Measurements from ENCODE around the gene CYP39A1.

The CYP39A1 gene

DNA sequence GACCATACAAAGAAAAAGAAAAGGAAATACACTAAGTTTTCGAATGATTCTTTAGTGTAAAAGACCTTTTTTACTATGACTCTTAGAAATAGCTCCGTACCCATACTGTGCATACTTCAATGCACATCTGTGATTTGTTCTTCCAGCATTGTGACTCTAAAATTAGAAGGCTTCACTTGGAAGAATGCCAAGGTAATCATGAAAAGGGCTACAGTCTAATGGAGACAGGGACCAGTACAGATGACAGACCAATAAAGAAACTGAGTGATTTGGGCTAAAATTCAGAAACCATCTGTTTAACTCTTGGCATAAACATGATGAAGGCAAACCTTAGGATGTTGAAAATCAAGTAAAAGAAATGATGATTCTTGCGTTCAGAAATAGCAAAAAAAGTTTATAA is 46.3 kb downstream of the CYP39A1 start:
- no peaks in the 10 kb centered on the region for H3K9me3 ChIP-seq (ENCODE audit: control insufficient read depth, insufficient read depth, low read length)
- H3F3A ChIP-seq (ENCODE audit: control insufficient read depth, insufficient read depth), result no peaks in the 10 kb centered on the region
- H4K20me1 ChIP-seq (ENCODE audit: control insufficient read depth, insufficient read depth, low read depth, low read length), result no peaks in the 10 kb centered on the region
- TF ChIP-seq, protein P1, sequence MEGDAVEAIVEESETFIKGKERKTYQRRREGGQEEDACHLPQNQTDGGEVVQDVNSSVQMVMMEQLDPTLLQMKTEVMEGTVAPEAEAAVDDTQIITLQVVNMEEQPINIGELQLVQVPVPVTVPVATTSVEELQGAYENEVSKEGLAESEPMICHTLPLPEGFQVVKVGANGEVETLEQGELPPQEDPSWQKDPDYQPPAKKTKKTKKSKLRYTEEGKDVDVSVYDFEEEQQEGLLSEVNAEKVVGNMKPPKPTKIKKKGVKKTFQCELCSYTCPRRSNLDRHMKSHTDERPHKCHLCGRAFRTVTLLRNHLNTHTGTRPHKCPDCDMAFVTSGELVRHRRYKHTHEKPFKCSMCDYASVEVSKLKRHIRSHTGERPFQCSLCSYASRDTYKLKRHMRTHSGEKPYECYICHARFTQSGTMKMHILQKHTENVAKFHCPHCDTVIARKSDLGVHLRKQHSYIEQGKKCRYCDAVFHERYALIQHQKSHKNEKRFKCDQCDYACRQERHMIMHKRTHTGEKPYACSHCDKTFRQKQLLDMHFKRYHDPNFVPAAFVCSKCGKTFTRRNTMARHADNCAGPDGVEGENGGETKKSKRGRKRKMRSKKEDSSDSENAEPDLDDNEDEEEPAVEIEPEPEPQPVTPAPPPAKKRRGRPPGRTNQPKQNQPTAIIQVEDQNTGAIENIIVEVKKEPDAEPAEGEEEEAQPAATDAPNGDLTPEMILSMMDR (IDR thresholded peaks at IDR 0.05; ENCODE audit: low read depth, low read length, poor library complexity, severe bottlenecking), result no peak
- no peak for TF ChIP-seq EZH2phosphoT487 (IDR thresholded peaks at IDR 0.05; ENCODE audit: borderline replicate concordance, low read length)
- no peaks in the 10 kb centered on the region for H3K79me2 ChIP-seq (ENCODE audit: control insufficient read depth, low read length)
- H3K36me3 ChIP-seq (ENCODE audit: control insufficient read depth, low read length), result peaks cover 5% of the 10 kb centered on the region; the same call in 1 of the 2 replicates
- no peaks in the 10 kb centered on the region for H3K4me1 ChIP-seq (ENCODE audit: control insufficient read depth, low read length)
- H3K9me2 ChIP-seq (replicated peaks; ENCODE audit: control insufficient read depth, low read length), result no peaks in the 10 kb centered on the region
- H3K27ac ChIP-seq (ENCODE audit: low read depth, low read length), result no peak overlapping the region
- H3K4me2 ChIP-seq (ENCODE audit: low read length), result no peak overlapping the region
- H3K4me3 ChIP-seq (ENCODE audit: low read length), result no peak overlapping the region
- H3K27me3 ChIP-seq (ENCODE audit: control insufficient read depth, low read length), result no peaks in the 10 kb centered on the region

DNA sequence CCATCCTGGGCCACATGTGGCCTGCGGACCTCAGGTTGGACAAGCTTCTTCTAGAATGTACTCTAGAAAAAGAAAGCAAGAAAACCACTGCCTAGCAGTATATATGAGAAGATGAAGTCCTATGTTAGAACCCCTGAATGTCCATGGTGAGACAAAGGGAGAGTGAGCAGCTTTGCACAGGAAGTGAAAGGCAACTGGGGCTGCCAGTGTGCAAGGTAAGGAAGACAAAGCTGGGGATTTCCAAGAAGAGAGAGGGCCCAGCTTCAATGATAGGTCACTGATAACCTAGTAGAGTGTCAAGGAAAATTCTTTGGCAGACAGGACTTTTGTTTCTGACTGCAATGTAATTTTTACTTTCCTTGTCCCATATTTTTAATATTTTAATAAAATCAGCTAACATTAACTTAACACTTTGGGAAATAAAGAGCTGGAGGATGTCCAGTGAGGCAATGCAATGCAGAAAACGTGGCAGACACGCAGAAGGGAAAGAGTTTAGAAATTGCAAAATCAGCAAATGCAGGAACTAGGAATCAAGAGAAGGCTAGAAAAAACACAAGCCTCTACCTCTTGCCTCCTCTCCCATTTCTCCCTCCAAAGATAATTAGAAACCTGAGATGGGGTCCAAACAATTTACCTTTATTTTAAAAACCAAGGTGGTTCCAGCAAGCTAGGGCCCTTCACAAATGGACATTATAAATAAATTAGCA is 47.4 kb downstream of the CYP39A1 start:
- Histone ChIP-seq H3K27me3 (ENCODE audit: control insufficient read depth, low read length) (no peaks in the 10 kb centered on the region), H3K4me2 (ENCODE audit: low read length) (no peak overlapping the region), H3K27ac (ENCODE audit: low read depth, low read length) (no peak overlapping the region), H3K4me3 (ENCODE audit: low read length) (no peak overlapping the region), H3K36me3 (ENCODE audit: control insufficient read depth, low read length) (peaks cover 5% of the 10 kb centered on the region; the same call in 1 of the 2 replicates), H3K79me2 (ENCODE audit: control insufficient read depth, low read length) (no peaks in the 10 kb centered on the region), H3K9me2 (replicated peaks; ENCODE audit: control insufficient read depth, low read length) (no peaks in the 10 kb centered on the region), H3K9me3 (ENCODE audit: control insufficient read depth, insufficient read depth, low read length) (no peaks in the 10 kb centered on the region), H3K4me1 (ENCODE audit: control insufficient read depth, low read length) (no peaks in the 10 kb centered on the region), H3F3A (ENCODE audit: control insufficient read depth, insufficient read depth) (no peaks in the 10 kb centered on the region), H4K20me1 (ENCODE audit: control insufficient read depth, insufficient read depth, low read depth, low read length) (no peaks in the 10 kb centered on the region)
- no peak for TF ChIP-seq EZH2phosphoT487 (IDR thresholded peaks at IDR 0.05; ENCODE audit: borderline replicate concordance, low read length)

DNA sequence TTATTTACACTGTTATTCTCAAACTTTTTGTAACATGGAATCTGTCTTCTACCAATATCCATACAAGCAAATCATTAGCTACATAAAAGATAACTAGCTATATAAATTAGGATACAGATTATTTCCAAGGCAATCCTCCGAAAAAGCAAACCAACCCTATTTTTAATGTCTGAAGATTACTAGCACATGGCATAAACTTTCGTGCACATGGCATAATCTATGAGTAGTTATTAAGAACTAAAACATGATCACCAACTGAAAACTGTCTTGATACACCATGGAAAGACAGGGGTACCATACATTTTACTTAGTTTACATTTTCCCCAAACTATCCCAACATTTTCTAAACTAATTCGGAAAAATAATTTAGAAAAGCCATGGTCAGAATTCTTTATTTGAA is 54.4 kb downstream of the CYP39A1 start:
- Histone ChIP-seq H3K4me3 (ENCODE audit: low read length) (no peak overlapping the region), H3K79me2 (ENCODE audit: control insufficient read depth, low read length) (no peaks in the 10 kb centered on the region), H3K4me2 (ENCODE audit: low read length) (no peak overlapping the region), H3F3A (ENCODE audit: control insufficient read depth, insufficient read depth) (no peaks in the 10 kb centered on the region), H3K9me3 (ENCODE audit: control insufficient read depth, insufficient read depth, low read length) (peaks cover 7% of the 10 kb centered on the region; the same call in 1 of the 2 replicates), H3K36me3 (ENCODE audit: control insufficient read depth, low read length) (peaks cover 25% of the 10 kb centered on the region), H3K9me2 (replicated peaks; ENCODE audit: control insufficient read depth, low read length) (no peaks in the 10 kb centered on the region), H4K20me1 (ENCODE audit: control insufficient read depth, insufficient read depth, low read depth, low read length) (no peaks in the 10 kb centered on the region), H3K4me1 (ENCODE audit: control insufficient read depth, low read length) (no peaks in the 10 kb centered on the region), H3K27me3 (ENCODE audit: control insufficient read depth, low read length) (no peaks in the 10 kb centered on the region), H3K27ac (ENCODE audit: low read depth, low read length) (no peak overlapping the region)
- no peak for TF ChIP-seq EZH2phosphoT487 (IDR thresholded peaks at IDR 0.05; ENCODE audit: borderline replicate concordance, low read length)
- TF ChIP-seq, protein P1 (IDR thresholded peaks at IDR 0.05; ENCODE audit: low read depth, low read length, poor library complexity, severe bottlenecking), result no peak

DNA sequence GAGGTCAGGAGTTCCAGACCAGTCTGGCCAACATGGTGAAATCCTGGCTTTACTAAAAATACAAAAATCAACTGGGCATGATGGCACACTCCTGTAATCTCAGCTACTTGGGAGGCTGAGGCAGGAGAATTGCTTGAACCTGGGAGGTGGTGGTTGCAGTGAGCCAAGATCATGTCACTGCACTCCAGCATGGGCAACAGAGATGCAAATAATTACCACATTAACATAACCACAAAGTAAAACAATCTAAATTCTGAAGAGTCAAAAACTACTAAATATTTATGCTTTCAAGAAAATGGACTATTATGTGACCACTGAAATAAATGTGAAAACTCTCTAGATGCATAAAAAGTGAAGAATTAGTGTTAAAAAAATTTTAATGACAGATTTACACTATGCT is 59.9 kb downstream of the CYP39A1 start:
- H3K4me1 ChIP-seq (ENCODE audit: control insufficient read depth, low read length), result no peaks in the 10 kb centered on the region
- H3K36me3 ChIP-seq (ENCODE audit: control insufficient read depth, low read length), result peaks cover 25% of the 10 kb centered on the region
- H3K4me3 ChIP-seq (ENCODE audit: low read length), result no peak overlapping the region
- no peaks in the 10 kb centered on the region for H3K27me3 ChIP-seq (ENCODE audit: control insufficient read depth, low read length)
- H4K20me1 ChIP-seq (ENCODE audit: control insufficient read depth, insufficient read depth, low read depth, low read length), result no peaks in the 10 kb centered on the region
- H3K9me2 ChIP-seq (replicated peaks; ENCODE audit: control insufficient read depth, low read length), result no peaks in the 10 kb centered on the region
- H3F3A ChIP-seq (ENCODE audit: control insufficient read depth, insufficient read depth), result no peaks in the 10 kb centered on the region
- no peak overlapping the region for H3K27ac ChIP-seq (ENCODE audit: low read depth, low read length)
- H3K4me2 ChIP-seq (ENCODE audit: low read length), result no peak overlapping the region
- H3K79me2 ChIP-seq (ENCODE audit: control insufficient read depth, low read length), result no peaks in the 10 kb centered on the region
- no peak for TF ChIP-seq EZH2phosphoT487 (IDR thresholded peaks at IDR 0.05; ENCODE audit: borderline replicate concordance, low read length)
- TF ChIP-seq, protein P1 (IDR thresholded peaks at IDR 0.05; ENCODE audit: low read depth, low read length, poor library complexity, severe bottlenecking), result no peak
- H3K9me3 ChIP-seq (ENCODE audit: control insufficient read depth, insufficient read depth, low read length), result peaks cover 7% of the 10 kb centered on the region; the same call in 1 of the 2 replicates

Measured in DOHH2 (cell line).